WTC11 (cell line): Measurements from ENCODE around the gene ATP6V1A. TPM values are rescaled to one million over a fixed set of nuclear protein-coding genes. Genes with fewer than 3 reads are reported as not detected.

Experiments used
- ATAC-seq: fragments of 200-7000 bp; cut with Tn5 transposase; 2 replicates; pipeline ENCODE4 v1.10.0; 2021; ENCODE audit warnings: mild to moderate bottlenecking, moderate library complexity
- CTCF ChIA-PET: fragments of 300-600 bp; sonication (Branson Sonifier 250); formaldehyde crosslinking; loops from one replicate; lab custom pipeline; 2021; ENCODE audit warnings: antibody characterized with exemption; lab: Charles Lee
- POLR2A ChIA-PET: fragments of 350-600 bp; sonication (Branson Sonifier 250); formaldehyde crosslinking; loops from one replicate; lab custom pipeline; 2021; ENCODE audit warnings: antibody characterized with exemption; lab: Charles Lee
- DNase-seq: peaks from one replicate; pipeline ENCODE4 v3.0.0; 2021; ENCODE audit warnings: low spot score
- H3K27ac Mint-ChIP-seq: 2 replicates; pipeline ENCODE4 v1.8.0; 2021; ENCODE audit warnings: mixed read lengths
- H3K27me3 Mint-ChIP-seq: 2 replicates; pipeline ENCODE4 v1.8.0; 2021; ENCODE audit warnings: low read depth, mild to moderate bottlenecking, moderate library complexity, mixed read lengths
- H3K36me3 Mint-ChIP-seq: 2 replicates; pipeline ENCODE4 v1.8.0; 2021; ENCODE audit warnings: mixed read lengths
- H3K4me1 Mint-ChIP-seq: 2 replicates; pipeline ENCODE4 v1.8.0; 2022; ENCODE audit warnings: mixed read lengths
- H3K4me3 Mint-ChIP-seq: 2 replicates; pipeline ENCODE4 v1.8.0; 2021; ENCODE audit warnings: mild to moderate bottlenecking, moderate library complexity, mixed read lengths
- H3K9me3 Mint-ChIP-seq: 2 replicates; pipeline ENCODE4 v1.8.0; 2021; ENCODE audit warnings: mixed read lengths
- AFF4 ChIP-seq: sonication (generic); formaldehyde crosslinking; IDR thresholded peaks from 2 replicates; pipeline ENCODE4 v1.8.1; 2023; ENCODE audit warnings: mild to moderate bottlenecking, missing genetic modification reagents, borderline replicate concordance
- CDX4 ChIP-seq: fragments of 250-450 bp; sonication (Bioruptor Pico); IDR thresholded peaks from 2 replicates; pipeline ENCODE4 v1.9.0; 2021; ENCODE audit warnings: moderate library complexity, mild to moderate bottlenecking, inconsistent platforms, borderline replicate concordance
- FOXK1 ChIP-seq: sonication (generic); formaldehyde crosslinking; IDR thresholded peaks from 2 replicates; pipeline ENCODE4 v1.8.0; 2022; ENCODE audit warnings: mild to moderate bottlenecking, moderate library complexity, missing genetic modification reagents
- FOXP1 ChIP-seq: sonication (generic); formaldehyde crosslinking; IDR thresholded peaks from 2 replicates; pipeline ENCODE4 v1.8.0; 2022; ENCODE audit warnings: missing genetic modification reagents, mild to moderate bottlenecking, moderate library complexity, borderline replicate concordance
- IRF2 ChIP-seq: sonication (generic); formaldehyde crosslinking; IDR thresholded peaks from 2 replicates; pipeline ENCODE4 v1.8.0; 2022; ENCODE audit warnings: low read depth, missing genetic modification reagents, borderline replicate concordance
- NR3C1 ChIP-seq: sonication (generic); formaldehyde crosslinking; conservative IDR thresholded peaks from 2 replicates; pipeline ENCODE4 v1.8.1; 2023; ENCODE audit warnings: low read depth, mild to moderate bottlenecking, missing genetic modification reagents
- PRDM15 ChIP-seq: sonication (generic); formaldehyde crosslinking; IDR thresholded peaks from 2 replicates; pipeline ENCODE4 v1.8.0; 2022; ENCODE audit warnings: missing genetic modification reagents
- PRRX2 ChIP-seq: fragments of 250-450 bp; sonication (Bioruptor Pico); IDR thresholded peaks from 2 replicates; pipeline ENCODE4 v1.8.0; 2021; ENCODE audit warnings: mild to moderate bottlenecking
- RELA ChIP-seq: sonication (generic); formaldehyde crosslinking; IDR thresholded peaks from 2 replicates; pipeline ENCODE4 v1.8.1; 2022; ENCODE audit warnings: missing genetic modification reagents, mild to moderate bottlenecking, borderline replicate concordance
- USF1 ChIP-seq: sonication (generic); formaldehyde crosslinking; IDR thresholded peaks from 2 replicates; pipeline ENCODE4 v1.8.0; 2022; ENCODE audit warnings: mild to moderate bottlenecking, missing genetic modification reagents
- ZNF121 ChIP-seq: sonication (generic); formaldehyde crosslinking; IDR thresholded peaks from 2 replicates; pipeline ENCODE4 v1.8.0; 2023; ENCODE audit warnings: missing genetic modification reagents
- ZNF425 ChIP-seq: fragments of 250-450 bp; sonication (Bioruptor Pico); conservative IDR thresholded peaks from 2 replicates; pipeline ENCODE4 v1.9.0; 2021; ENCODE audit warnings: mild to moderate bottlenecking
- total RNA-seq: library from RNA; stranded (reverse); gene quantifications from 3 replicates; pipeline ENCODE4 v1.2.3, GENCODE V29; 2021

The ATP6V1A gene
- total RNA-seq, 1 experiment from 2014 or later: 90.7 TPM

GRCh38 chr3:113730550-113730949, 16.3 kb upstream of the ATP6V1A start (continued):
- TF ChIP-seq FOXK1 (CRISPR knock-in tag) (no peak), IRF2 (CRISPR knock-in tag) (no peak), AFF4 (CRISPR knock-in tag) (no peak), NR3C1 (CRISPR knock-in tag) (no peak)
- TF ChIP-seq, all 79 proteins: peak for 0

GRCh38 chr3:113731694-113732093, 15.1 kb upstream of the ATP6V1A start:
- H3K36me3 Mint-ChIP-seq: peaks cover 3% of the 10 kb centered on the region; the same call in 1 of the 2 replicates
- no peak for ATAC-seq
- ChIA-PET CTCF (interaction anchor here (1.7 kb wide), 1 partner anchor 14 kb away, joined by 9 read pairs; the partner anchor contains the start of gene NAA50), POLR2A (no interaction called here)
- H3K27ac Mint-ChIP-seq: peak overlapping the region; percentile 62; the same call in 1 of the 2 replicates
- H3K4me3 Mint-ChIP-seq: no peak overlapping the region
- H3K4me1 Mint-ChIP-seq: peaks cover 44% of the 10 kb centered on the region
- DNase-seq: no peak
- no peaks in the 10 kb centered on the region for H3K27me3 Mint-ChIP-seq
- no peaks in the 10 kb centered on the region for H3K9me3 Mint-ChIP-seq
- TF ChIP-seq RELA (CRISPR knock-in tag): no peak
- TF ChIP-seq PRRX2 (CRISPR knock-in tag): no peak
- TF ChIP-seq ZNF425: no peak
- TF ChIP-seq PRDM15 (CRISPR knock-in tag): no peak
- TF ChIP-seq FOXP1: no peak
- no peak for TF ChIP-seq CDX4 (CRISPR knock-in tag)
- TF ChIP-seq USF1 (CRISPR knock-in tag): no peak
- no peak for TF ChIP-seq ZNF121
- TF ChIP-seq, all 79 proteins: peak for 0
